ENCODE data around the gene CARM1.
"Not testable (repeated sequence)": the region's sequence is repeated elsewhere in the genome, so short reads cannot be mapped to it uniquely, and the experiment has no call there.

Gene CARM1

DNA sequence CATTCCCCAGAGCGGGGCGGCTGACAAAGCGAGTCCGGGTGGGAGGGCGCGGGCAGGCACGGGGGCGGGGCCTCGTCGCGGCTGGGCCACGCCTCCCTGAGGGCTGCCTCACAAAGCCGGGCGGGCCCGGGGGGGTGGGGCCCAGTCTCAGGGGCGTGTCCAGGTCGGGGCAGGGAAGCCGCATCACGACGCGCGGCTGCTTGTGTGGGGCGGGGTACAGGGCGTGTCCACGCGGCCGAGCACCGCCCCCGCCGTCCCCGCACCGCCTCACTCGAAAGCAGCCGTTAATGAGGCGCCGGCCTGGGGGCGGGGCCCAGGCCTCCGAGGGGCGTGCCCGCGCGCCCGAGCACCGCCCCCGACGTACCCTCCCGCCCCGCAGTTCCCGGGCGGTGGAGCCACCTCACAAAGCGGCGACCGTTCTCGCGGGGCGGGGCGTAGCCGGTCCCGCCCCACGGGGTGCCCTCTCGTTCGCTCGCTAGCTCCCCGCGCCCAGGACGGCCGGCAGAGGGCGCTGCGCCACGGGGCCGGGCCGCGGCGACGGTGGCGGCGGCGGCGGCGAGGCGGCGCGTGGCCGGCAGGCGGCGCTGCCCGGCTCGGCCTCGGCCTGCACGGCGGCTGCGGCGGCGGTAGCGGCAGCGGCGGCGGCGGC, at the start of gene CARM1:
Gene CARM1, plus strand, starts transcription at position 599 of the 649 bp plus-strand sequence. CDS start 150 bp downstream, outside the sequence.
- DNase-seq (ENCODE audit: low read depth in 3 of 3), result peak; percentile 99

- DNase-seq (ENCODE audit: low read depth in 3 of 3), result no peak
Measured at GRCh38 chr19:10823690-10824089, 47.7 kb upstream of the CARM1 start.

GRCh38 chr19:10826231-10826630, 45.1 kb upstream of the CARM1 start:
- no peak for DNase-seq (ENCODE audit: low read depth in 3 of 3)

DNA sequence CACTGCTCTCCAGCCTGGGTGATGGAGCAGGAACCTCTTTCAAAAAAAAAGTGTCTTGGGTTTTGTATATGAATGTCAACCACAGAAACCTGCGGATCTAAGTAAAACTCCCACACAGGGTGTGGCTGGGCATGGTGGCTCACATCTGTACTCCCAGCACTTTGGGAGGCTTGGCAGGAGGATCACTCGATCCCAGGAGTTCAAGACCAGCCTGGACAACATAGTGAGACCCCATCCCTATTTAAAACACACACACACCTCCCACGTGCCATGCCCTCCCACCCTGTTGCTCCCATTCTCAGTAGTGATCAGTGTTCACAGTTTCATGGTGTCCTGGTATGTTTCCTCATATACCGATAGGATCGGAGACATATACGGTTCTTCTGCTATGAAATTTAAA, 44.5 kb upstream of the CARM1 start:
- DNase-seq (ENCODE audit: low read depth in 3 of 3), result no peak

GRCh38 chr19:10828981-10829821, 42.2 kb upstream of the CARM1 start:
- DNase-seq (ENCODE audit: low read depth in 3 of 3), result no peak

DNA sequence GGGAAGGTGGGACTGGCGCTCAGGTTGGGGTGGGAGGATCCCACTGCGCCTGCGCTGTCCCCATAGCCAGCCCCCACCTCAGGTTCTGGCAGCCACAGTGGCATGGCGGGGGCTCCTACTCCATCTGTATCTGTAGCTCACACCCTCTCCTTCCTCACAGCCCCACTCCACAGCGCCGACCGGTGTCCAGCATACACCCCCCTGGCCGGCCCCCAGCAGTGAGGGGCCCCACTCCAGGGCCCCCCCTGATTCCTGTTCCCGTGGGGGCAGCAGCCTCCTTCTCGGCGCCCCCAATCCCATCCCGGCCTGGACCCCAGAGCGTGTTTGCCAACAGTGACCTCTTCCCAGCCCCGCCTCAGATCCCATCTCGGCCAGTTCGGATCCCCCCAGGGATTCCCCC, 41.4 kb upstream of the CARM1 start:
- no peak for DNase-seq (ENCODE audit: low read depth in 3 of 3)

- DNase-seq (ENCODE audit: low read depth in 3 of 3), result no peak
Measured at GRCh38 chr19:10830370-10830769, 41.0 kb upstream of the CARM1 start.

DNA sequence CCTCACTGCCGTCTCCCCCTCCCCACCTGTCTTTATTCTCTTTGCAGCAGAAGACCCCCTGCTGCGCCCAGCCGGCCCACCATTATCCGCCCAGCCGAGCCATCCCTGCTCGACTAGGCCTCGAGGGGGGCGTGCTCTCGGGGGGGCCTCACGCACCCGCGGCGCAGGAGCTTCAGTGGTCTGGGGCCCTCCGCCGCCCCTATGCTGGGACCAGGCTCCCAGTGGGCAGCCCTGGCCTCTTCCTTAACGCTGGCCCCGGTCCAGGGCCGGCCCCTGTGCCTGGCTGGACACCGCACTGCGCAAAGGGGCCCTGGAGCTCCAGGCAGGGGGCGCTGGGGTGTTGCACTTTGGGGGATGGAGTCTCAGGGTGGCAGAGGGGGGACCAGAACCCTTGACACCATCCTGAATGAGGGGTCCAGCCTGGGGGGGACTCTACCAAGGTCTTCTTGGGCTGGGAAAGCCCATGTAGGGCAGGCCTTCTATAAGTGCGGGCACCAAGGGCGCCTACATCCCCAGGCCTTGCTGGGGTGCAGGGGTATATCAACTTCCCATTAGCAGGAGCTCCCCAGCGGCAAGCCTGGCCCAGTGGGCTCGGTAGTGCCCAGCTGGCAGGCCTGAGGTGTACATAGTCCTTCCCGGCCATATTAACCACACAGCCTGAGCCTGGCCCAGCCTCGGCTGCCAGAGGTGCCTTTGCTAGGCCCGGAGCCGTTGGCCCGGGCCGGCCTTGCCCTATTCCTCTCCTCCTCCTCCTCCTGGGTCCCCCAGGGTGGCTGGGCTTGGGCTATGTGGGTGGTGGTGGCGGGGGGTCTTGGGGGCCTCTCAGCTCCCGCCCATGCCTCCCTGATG, 40.2 kb upstream of the CARM1 start:
- DNase-seq (ENCODE audit: low read depth in 3 of 3), result no peak

- DNase-seq (ENCODE audit: low read depth in 3 of 3), result no peak
Measured at GRCh38 chr19:10831987-10832938, 39.1 kb upstream of the CARM1 start.

- no peak for DNase-seq (ENCODE audit: low read depth in 3 of 3)
Measured at GRCh38 chr19:10832939-10833296, 38.4 kb upstream of the CARM1 start.

GRCh38 chr19:10835089-10835753, 36.1 kb upstream of the CARM1 start:
- no peak for DNase-seq (ENCODE audit: low read depth in 3 of 3)

- peak; percentile 86 to 92 (median 90) for DNase-seq (ENCODE audit: low read depth in 3 of 3)
Measured at GRCh38 chr19:10835754-10836478, 35.4 kb upstream of the CARM1 start, which contains the start of gene TMED1. Gene TMED1 (minus strand): TSS chr19:10836212. CDS start chr19:10836191, 21 bp downstream.

DNA sequence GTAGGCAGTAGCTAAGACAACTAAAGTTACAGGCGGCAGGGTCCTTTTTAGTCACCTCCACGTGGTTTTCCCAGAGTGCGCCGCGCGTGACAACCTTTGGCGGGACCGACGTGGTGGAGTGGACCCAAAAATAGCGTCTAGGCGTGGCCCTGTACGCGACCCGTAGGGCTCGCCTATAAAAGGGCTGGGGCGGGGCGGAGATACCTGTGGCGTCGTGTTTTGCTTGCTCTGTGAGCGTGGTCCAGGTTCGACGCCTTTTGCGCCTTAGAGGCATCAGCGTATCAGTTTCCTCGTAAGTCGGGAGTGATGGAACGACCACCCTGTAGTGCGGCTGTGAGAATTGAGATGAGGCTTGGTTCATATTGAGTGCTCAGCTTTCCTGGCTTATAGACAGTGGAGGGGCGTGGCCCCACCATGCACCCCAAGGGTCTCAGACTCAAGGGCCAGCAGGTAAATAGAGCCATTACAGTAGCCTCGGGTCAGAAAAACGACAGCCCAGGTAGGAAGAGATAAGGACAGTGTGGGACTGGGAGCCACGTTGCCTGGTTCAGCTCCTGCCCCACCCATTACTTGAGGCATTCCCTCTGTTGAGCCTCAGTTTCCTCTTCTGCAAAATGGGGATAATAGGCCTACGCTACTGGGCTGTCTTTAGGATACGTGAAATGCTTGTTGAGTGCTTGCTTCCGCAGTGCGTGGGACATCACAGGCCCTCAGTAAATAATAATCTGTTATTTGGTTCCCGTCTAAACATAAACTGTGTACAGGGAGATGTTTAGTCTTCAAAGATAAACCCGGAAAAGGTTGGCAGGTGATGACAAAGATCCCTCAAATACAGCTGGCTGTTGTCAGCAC, 34.6 kb upstream of the CARM1 start:
- peak; percentile 67 to 74 (median 69) for DNase-seq (ENCODE audit: low read depth in 3 of 3)

DNA sequence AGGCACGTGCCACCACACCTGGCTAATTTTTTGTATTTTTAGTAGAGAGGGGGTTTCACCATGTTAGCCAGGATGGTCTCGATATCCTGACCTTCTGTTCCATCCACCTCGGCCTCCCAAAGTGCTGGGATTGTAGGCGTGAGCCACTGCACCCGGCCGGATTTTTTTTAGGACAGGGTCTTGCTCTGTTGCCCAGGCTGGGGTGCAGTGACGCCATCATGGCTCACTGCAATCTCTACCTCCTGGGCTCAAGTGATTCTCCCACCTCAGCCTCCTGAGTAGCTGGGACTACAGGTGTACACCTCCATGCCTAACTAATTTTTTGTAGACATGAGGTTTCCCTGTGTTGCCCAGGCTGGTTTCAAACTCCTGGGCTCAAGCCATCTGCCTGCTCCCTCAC, 33.7 kb upstream of the CARM1 start:
- DNase-seq (ENCODE audit: low read depth in 3 of 3), result not testable (repeated sequence)

DNA sequence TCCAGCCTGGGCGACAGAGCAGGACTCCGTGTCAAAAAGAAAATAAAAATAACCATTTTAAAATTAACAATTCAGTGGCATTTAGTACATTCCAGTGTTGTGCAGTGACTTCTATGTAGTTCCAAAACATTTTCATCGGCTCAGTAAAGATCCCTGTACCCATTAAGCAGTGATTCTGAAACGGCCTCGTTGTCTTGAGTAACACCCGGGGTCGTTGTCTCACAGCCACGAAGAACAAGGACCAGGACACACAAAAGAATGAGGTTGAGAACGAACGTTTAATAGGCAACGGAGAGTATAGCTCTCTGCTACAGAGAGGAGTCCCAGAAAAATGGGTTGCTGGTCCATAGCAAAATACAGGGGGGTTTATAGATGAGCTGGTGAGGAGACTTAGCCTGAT, 33.0 kb upstream of the CARM1 start:
- no peak for DNase-seq (ENCODE audit: low read depth in 3 of 3)

DNA sequence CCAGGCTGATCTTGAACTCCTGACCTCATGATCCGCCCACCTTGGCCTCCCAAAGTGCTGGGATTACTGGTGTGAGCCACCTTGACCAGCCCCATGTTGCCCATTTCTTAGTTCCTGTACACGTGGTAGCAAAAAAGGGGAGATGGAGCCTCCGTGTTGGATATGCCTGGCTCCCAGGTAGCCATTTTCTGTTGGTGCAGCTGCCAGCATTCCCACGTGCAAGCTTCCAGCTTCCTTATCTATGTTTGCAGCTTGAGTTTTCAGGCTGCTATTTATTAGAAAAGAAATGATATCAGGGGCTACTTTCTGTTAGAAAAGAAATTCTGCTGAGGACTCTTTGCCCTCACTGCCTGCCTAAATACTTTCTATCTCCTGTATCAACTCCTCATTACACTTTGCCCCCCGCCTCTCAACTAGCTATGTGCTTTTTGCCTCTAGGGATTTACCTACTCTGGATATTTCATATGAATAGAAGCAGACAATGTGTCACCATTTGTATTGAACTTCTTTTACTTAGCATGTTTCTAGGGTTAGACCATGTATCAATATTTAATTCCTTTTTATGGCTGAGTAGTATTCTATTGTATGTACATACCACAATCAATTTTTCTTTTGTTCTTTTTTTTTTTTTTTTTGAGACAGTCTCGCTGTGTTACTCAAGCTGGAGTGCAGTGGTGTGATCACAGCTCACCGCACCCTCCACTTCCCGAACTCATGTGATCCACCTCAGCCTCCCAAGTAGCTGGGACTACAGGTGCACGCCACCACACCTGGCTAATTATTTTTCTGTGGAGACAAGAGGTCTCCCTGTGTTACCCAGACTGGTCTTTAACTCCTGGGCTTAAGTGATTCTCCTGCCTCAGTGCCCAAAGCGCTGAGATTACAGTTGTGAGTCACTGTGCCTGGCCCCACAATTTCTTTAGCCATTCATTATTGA, 32.0 kb upstream of the CARM1 start:
- DNase-seq (ENCODE audit: low read depth in 3 of 3), result no peak

DNA sequence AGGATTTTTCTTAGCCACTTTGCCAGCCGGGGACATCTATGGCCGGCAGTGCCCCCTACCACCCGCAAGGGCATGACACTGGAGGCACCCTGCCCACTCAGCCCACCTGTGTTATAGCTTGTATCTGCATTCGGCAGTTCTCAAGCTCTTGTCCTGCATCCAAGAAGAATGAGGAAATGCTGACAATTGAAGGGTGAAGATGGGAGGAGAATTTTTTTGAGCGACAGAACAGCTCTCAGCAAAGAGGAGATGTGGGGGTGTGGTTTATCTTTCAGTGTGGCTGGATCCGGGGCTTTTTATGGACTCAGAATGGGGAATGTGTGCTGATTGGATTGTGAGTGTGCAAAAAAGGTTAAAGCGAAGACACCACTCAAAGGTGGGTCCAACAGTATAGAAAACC, 28.6 kb upstream of the CARM1 start:
- no peak for DNase-seq (ENCODE audit: low read depth in 3 of 3)
